Pancreas (tissue), 10 donors: ENCODE measurements around the gene GSG1L2. TPM values are rescaled to one million over a fixed set of nuclear protein-coding genes. Genes with fewer than 3 reads are reported as not detected.

Source experiments
- ATAC-seq, 4 donors: fragments of 200-7000 bp; cut with Tn5 transposase; one replicate each; pipeline versions ENCODE4 v1.8.0 to v1.9.1; 2020; ENCODE audit warnings: mild to moderate bottlenecking in 4 of 4, moderate library complexity in 4 of 4
- DNase-seq, 6 donors: peaks; one replicate each; pipeline ENCODE4 v3.0.0-alpha.2; 2020
- FAIRE-seq: peaks from 2 replicates; lab custom pipeline; 2012; peaks lifted over from hg19 to GRCh38; lab: Jason Lieb, UNC
- H3K27ac ChIP-seq, 4 donors: fragments of 200-600 bp; sonication (generic); 1 replicate in 3 of 4; 2 replicates in 1 of 4; pipeline versions ENCODE4 v1.5.0 to v1.8.0; 2020
- H3K27me3 ChIP-seq, 4 donors: fragments of 200-600 bp; one replicate each; pipeline ENCODE4 v1.8.0; 2021
- H3K36me3 ChIP-seq, 3 donors: fragments of 200-600 bp; sonication (generic) in 1 of 3; one replicate each; pipeline versions ENCODE4 v1.5.0 to v1.8.0; 2020 to 2021
- H3K4me1 ChIP-seq, 3 donors: fragments of 200-600 bp; one replicate each; pipeline ENCODE4 v1.8.0; 2021
- H3K4me3 ChIP-seq, 4 donors: fragments of 200-600 bp; sonication (generic) in 2 of 4; one replicate each; pipeline versions ENCODE4 v1.5.0 to v1.8.0; 2020 to 2021
- H3K9me3 ChIP-seq, 4 donors: fragments of 200-600 bp; one replicate each; pipeline ENCODE4 v1.8.0; 2021
- WGBS, 2 donors: extraction: QIAGEN DNeasy Blood & Tissue Kit; methylation state at CpG; one replicate each; pipeline ENCODE4 v1.1.7; 2013; 5-methylcytosine and 5-hydroxymethylcytosine counted together
- intact Hi-C, 3 donors: fragments of 100-400 bp; cut with DNase I; formaldehyde crosslinking; loops; one replicate each; pipeline versions ENCODE4 v1.11.1 to v1.14.2; 2022
- polyA plus RNA-seq, 2 donors: library from polyadenylated mRNA; stranded (reverse); fragments of 200-250 nt; gene quantifications; one replicate each; pipeline ENCODE4 v1.2.3, GENCODE V29; 2013
- total RNA-seq, 6 donors: library from RNA; stranded (reverse); fragmentation: NEBNext Ultra II Directional in 4 of 6; extraction: Animal tissue kit (Norgen Biotek cat#: 25700) in 4 of 6; gene quantifications; one replicate each; pipeline versions ENCODE4 v1.2.1 to v1.2.4, GENCODE V29; 2021 to 2023
- TF ChIP-seq, protein P1 (sequence below), 4 donors: fragments of 200-600 bp; sonication (generic) in 3 of 4; IDR thresholded peaks; one replicate each; pipeline versions ENCODE4 v1.5.0 to v1.8.0; 2021; ENCODE audit warnings: antibody characterized with exemption in 4 of 4
- donor health status: healthy with polysubstance abuse.
- donor health status: DM: no; HTN: no; CAD: no; lungs with moderate emphysema.
- donor health status: DM: no; HTN: no; CAD: no.
- donor health status: control.
- donor health status: control.
- donor health status: Bipolar disorder and iron deficiency.
- donor health status: DM: yes; HTN: yes; CAD: no.
- donor health status: DM: no; HTN: no; CAD: no.
- donor health status: DM: no; HTN: no; CAD: no.
- donor health status: DM: yes; HTN: yes; CAD: no.

The GSG1L2 gene
- total and polyA plus RNA-seq, 8 donors: not detected

DNA sequence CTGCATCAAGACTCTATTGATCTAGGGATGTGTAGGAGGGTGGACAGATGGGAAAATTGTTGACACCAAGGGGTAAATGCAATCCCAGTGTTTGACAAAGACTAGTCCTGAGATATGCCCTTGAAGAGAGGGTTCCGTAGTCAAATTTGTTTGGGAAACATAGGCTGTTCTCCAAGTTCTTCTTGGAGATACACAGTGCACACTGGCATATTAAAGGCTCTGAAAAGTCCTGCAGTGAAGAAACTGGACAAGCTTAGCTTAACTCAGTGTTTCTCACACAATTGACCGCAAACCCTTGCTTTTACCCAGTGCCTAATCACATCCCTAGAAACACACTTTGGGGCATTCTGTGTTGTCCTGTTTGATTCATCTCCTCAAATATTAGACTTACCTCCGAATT is 41.3 kb downstream of the GSG1L2 start:
- no peaks in the 10 kb centered on the region for H3K9me3 ChIP-seq
- H3K4me1 ChIP-seq: no peaks in the 10 kb centered on the region
- peaks cover 0 to 12% (median 2%) of the 10 kb centered on the region in 4 donors for H3K27me3 ChIP-seq
- FAIRE-seq (no peak), DNase-seq (no peak), ATAC-seq (no peak)
- intact Hi-C loops: no loop called here
- no peak overlapping the region for H3K27ac ChIP-seq
- TF ChIP-seq, protein P1, sequence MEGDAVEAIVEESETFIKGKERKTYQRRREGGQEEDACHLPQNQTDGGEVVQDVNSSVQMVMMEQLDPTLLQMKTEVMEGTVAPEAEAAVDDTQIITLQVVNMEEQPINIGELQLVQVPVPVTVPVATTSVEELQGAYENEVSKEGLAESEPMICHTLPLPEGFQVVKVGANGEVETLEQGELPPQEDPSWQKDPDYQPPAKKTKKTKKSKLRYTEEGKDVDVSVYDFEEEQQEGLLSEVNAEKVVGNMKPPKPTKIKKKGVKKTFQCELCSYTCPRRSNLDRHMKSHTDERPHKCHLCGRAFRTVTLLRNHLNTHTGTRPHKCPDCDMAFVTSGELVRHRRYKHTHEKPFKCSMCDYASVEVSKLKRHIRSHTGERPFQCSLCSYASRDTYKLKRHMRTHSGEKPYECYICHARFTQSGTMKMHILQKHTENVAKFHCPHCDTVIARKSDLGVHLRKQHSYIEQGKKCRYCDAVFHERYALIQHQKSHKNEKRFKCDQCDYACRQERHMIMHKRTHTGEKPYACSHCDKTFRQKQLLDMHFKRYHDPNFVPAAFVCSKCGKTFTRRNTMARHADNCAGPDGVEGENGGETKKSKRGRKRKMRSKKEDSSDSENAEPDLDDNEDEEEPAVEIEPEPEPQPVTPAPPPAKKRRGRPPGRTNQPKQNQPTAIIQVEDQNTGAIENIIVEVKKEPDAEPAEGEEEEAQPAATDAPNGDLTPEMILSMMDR (IDR thresholded peaks at IDR 0.05): no peak
- H3K36me3 ChIP-seq: no peaks in the 10 kb centered on the region
- H3K4me3 ChIP-seq: no peak overlapping the region
- WGBS, 2 donors: 60 to 75% methylated on average over 3 of the region's 3 CpGs

DNA sequence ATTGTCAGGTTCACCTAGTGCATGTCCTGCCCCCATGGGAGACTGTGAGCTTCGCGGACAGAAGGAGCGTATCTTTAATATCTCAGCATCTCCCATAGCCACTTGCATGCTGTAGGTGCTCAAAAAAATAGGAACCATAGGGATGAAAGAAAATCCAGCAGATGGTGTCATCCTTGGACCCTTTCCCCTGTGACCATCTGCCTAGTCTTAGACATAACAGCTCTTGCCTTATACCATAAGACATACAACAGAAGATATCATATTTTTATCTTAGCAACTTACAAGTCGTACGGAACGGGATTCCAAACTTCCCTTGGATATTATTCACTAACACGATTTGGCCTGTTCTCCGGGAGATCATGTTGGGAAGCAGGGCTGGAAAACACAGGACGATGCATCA is 45.0 kb downstream of the GSG1L2 start:
- FAIRE-seq: no peak
- DNase-seq: no peak
- Histone ChIP-seq H3K27ac (no peak overlapping the region), H3K36me3 (no peaks in the 10 kb centered on the region), H3K4me3 (no peak overlapping the region), H3K27me3 (peaks cover 0 to 8% (median 0%) of the 10 kb centered on the region in 4 donors), H3K4me1 (no peaks in the 10 kb centered on the region), H3K9me3 (no peaks in the 10 kb centered on the region)
- TF ChIP-seq, protein P1 (IDR thresholded peaks at IDR 0.05): no peak
- ATAC-seq: no peak
- WGBS, 2 donors: 72 to 86% methylated on average over 9 of the region's 9 CpGs
- intact Hi-C loops: no loop called here

DNA sequence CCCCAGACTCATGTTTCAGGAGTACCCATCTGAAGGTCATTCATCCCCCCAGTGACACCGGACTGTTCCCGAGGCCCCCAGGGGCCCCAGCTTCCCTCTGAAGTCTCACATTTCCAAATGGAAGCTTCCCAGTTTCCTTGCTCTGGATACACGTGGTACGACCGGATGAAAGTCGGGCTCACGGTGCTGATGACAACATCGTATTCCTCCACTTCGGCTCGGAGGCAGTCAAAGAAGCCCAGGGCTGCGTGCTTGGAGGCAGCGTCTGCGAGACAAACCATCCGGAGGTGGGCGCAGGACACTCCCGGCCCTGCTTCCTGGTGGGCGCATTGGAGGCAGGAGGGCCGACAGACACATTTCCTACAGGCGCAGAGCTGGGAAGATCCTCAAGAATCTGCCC is 49.2 kb downstream of the GSG1L2 start:
- no peak for DNase-seq
- H3K36me3 ChIP-seq: no peaks in the 10 kb centered on the region
- no peak overlapping the region for H3K27ac ChIP-seq
- H3K27me3 ChIP-seq: no peaks in the 10 kb centered on the region
- H3K4me1 ChIP-seq: no peaks in the 10 kb centered on the region
- no peak for FAIRE-seq
- intact Hi-C loops: no loop called here
- TF ChIP-seq, protein P1 (IDR thresholded peaks at IDR 0.05): no peak
- H3K4me3 ChIP-seq: no peak overlapping the region
- WGBS, 2 donors: 57 to 68% methylated on average over 19 of the region's 19 CpGs
- ATAC-seq: no peak
- no peaks in the 10 kb centered on the region for H3K9me3 ChIP-seq

DNA sequence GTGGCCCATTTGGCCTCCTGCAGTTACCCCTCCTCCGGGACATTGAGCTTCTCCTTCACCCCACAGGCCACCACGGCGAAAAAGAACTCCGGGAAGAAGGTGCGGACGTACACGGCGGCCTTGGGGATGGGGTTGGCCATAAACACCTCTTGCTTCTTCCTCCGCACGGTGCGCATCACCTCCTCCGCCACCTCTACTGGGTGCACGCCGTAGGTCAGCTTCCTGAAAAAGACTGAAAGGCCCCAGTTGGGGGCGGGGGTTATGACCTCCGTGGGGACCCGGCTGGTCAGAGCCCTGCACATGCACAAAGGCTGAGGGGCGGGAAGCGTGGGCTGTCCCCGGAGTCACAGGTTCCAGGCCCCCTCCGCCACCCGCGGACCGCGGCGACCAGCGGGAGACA is 50.4 kb downstream of the GSG1L2 start:
- 78 to 88% methylated on average over 27 of the region's 27 CpGs for WGBS, 2 donors
- no peaks in the 10 kb centered on the region for H3K36me3 ChIP-seq
- H3K4me3 ChIP-seq: no peak overlapping the region
- no peaks in the 10 kb centered on the region for H3K9me3 ChIP-seq
- ATAC-seq (no peak), DNase-seq (no peak), FAIRE-seq (no peak)
- no peak overlapping the region for H3K27ac ChIP-seq
- intact Hi-C loops: no loop called here
- no peaks in the 10 kb centered on the region for H3K27me3 ChIP-seq
- H3K4me1 ChIP-seq: no peaks in the 10 kb centered on the region
- TF ChIP-seq, protein P1 (IDR thresholded peaks at IDR 0.05): no peak

DNA sequence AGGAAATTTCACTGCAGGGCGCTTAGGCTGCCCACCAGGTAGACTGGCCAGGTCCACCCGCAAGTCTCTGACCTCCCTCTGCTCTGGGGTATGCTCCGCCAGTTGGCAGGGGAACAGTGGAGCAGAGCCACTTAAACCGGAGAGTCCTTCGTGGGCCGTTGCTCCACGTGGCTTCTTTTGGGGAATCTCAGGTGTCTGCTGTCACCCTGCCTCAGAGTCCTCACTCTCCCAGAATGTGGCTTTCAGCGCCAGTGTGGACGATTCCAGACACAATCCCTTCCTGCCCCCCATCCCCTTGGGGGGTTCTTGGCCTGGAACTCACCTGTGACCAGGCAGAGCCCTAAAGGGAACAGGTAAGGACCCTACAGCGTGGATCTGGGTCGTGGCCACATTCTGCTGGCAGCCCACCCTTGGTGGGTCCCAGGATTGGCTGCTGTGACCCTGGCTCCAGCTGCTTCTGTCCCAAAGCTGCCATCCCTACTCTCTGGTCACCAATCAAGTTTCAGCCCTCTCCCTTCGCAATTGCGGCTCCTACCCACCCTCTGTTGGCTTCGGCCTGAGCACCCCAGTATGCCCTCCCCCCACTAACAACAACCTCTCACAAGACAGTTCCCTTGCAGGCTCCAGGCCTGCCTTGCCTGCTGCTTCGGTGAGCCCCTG is 52.7 kb downstream of the GSG1L2 start:
- intact Hi-C loops: no loop called here
- no peak for FAIRE-seq
- 72 to 75% methylated on average over 15 of the region's 15 CpGs for WGBS, 2 donors

More for the DNA sequence above, 52.7 kb downstream of the GSG1L2 start:
- DNase-seq: no peak
- Histone ChIP-seq H3K4me1 (no peaks in the 10 kb centered on the region), H3K9me3 (no peaks in the 10 kb centered on the region), H3K27me3 (no peaks in the 10 kb centered on the region), H3K27ac (no peak overlapping the region), H3K4me3 (no peak overlapping the region), H3K36me3 (no peaks in the 10 kb centered on the region)
- no peak for ATAC-seq
- TF ChIP-seq, protein P1 (IDR thresholded peaks at IDR 0.05): no peak
